Measurements from ENCODE around the gene CD86. TPM values are rescaled to one million over a fixed set of nuclear protein-coding genes. Genes with fewer than 3 reads are reported as not detected.

CD86 gene, protein sequence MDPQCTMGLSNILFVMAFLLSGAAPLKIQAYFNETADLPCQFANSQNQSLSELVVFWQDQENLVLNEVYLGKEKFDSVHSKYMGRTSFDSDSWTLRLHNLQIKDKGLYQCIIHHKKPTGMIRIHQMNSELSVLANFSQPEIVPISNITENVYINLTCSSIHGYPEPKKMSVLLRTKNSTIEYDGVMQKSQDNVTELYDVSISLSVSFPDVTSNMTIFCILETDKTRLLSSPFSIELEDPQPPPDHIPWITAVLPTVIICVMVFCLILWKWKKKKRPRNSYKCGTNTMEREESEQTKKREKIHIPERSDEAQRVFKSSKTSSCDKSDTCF
- not detected in 2 replicates for total RNA-seq

DNA sequence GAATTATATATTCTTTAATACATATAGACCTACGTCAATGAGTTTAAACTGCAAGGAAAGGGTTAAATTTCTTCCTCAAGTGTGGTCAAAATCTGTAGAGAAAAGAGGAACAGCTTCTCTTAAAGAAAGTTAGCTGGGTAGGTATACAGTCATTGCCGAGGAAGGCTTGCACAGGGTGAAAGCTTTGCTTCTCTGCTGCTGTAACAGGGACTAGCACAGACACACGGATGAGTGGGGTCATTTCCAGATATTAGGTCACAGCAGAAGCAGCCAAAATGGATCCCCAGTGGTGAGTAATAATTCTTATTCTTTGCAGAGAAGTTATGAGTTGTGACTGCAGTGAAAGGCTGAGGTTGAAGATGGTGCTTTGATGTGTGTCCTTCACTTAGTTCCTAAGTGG, at the start of gene CD86:
Gene CD86, plus strand, starts transcription at position 148 of the 400 bp plus-strand sequence. Its CDS starts 128 bp downstream, at position 276.

DNA sequence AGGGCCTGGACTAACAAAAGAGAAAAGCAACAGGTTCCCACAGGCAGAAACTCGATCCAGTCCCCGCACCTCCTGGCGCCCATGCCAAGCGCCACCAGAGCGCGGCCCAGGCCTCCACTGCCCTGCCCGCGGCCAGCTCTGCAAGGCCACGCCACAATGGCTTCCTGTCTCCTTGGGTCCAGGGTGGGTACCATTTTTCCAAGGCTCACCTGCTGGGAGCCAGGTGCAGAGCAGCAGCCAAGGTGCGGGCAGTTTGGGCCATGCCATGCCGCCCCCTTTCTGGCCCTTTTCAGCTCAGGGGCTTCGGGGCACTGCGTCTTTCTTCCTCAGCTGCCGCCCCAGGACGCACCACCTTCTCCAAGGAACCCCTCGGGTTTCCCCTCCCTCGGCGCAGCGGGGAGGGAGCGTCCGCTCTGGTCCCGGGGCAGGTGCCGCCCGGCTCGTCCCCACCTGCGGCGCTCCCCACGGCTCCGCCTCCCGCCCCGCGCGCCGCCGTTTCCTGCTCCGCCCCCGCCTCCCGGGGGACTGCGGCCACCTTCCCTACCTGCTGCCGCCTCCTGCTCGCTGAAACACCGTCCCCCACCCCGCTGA, 33.3 kb upstream of the CD86 start, which contains the start of gene ILDR1:
Gene ILDR1, minus strand, starts transcription at position 437 of the 591 bp plus-strand sequence. Its CDS starts 170 bp downstream, at position 267.

Small RNA genes lying within 50 kb of the gene (small RNA-seq; reads per million reads assigned to genes)
- gene RF00019 = not detected

Other genes starting within 250 kb of the CD86 start
- gene IQCB1, start 220.3 kb upstream of the CD86 start, total RNA-seq = 12.4 and 15.3 TPM in 2 replicates
- 0.33 and 1.6 TPM in 2 replicates for gene EAF2, start 220.2 kb upstream of the CD86 start, total RNA-seq
- under 0.01 and 0.33 TPM in 2 replicates for gene SLC15A2, start 161.0 kb upstream of the CD86 start, total RNA-seq
- not detected in 2 replicates for gene ILDR1, start 33.1 kb upstream of the CD86 start, total RNA-seq
- under 0.01 TPM in 1 of 2 replicates, not detected in the other for gene CASR, start 128.3 kb downstream of the CD86 start, total RNA-seq

Measured in vein endothelial cell (primary cell).